ENCODE measurements around the gene DDR1.

DDR1 gene

GRCh38 chr6:30840084-30840934, 44.0 kb upstream of the DDR1 start:
- Histone ChIP-seq H3K27me3 (ENCODE audit: insufficient read depth, low read depth) (no peaks in the 10 kb centered on the region), H3K4me3 (IDR thresholded peaks at IDR 0.05; ENCODE audit: insufficient read depth, low read depth, low read length) (no peak overlapping the region), H3K79me2 (ENCODE audit: insufficient read depth, low read depth) (no peaks in the 10 kb centered on the region), H3K27ac (no peak overlapping the region), H2AFZ (ENCODE audit: low read depth) (no peak overlapping the region), H3K9ac (no peak overlapping the region), H4K20me1 (ENCODE audit: insufficient read depth) (no peaks in the 10 kb centered on the region), H3K4me2 (no peak overlapping the region), H3K4me1 (ENCODE audit: low read depth, poor library complexity, severe bottlenecking) (no peaks in the 10 kb centered on the region), H3K36me3 (ENCODE audit: insufficient read depth) (no peaks in the 10 kb centered on the region)
- TF ChIP-seq CTCF (conservative IDR thresholded peaks at IDR 0.05; ENCODE audit: low read depth, low read length), result no peak

DNA sequence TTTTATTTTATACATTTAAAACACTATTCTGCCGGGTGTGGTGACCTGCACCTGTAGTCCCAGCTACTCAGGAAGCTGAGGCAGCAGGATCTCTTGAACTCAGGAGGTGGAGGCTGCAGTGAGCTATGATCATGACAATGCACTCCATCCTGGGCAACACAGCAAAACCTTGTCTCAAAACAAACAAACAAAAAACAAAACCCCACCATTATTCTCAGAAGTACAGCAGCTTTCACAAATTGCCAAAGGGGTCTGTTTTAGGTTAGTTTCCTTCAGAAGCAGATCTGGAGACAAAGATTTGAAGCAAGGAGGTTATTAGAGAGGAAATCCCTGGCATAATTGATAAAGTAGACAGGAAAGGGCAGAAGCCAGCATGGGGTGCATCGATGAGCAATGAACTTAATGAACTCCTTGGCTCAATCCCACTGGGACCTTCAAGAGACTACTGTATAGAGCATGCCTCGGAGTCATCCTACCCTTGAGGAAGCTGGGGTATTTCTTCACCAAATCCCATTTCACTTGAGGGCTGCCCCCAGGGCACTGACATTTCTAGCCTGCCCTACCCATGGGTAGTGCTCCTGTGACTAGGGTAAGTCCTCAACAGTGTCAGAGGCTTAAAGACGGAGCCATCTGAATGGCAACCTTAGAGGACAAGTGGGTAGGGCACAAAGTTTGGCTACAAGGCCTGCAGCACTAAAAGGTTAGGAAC, 43.2 kb upstream of the DDR1 start:
- Histone ChIP-seq H3K4me1 (ENCODE audit: low read depth, poor library complexity, severe bottlenecking) (no peaks in the 10 kb centered on the region), H3K4me2 (no peak overlapping the region), H3K27ac (no peak overlapping the region), H3K36me3 (ENCODE audit: insufficient read depth) (no peaks in the 10 kb centered on the region), H3K27me3 (ENCODE audit: insufficient read depth, low read depth) (no peaks in the 10 kb centered on the region), H2AFZ (ENCODE audit: low read depth) (no peak overlapping the region), H3K9ac (no peak overlapping the region), H3K79me2 (ENCODE audit: insufficient read depth, low read depth) (no peaks in the 10 kb centered on the region), H3K4me3 (IDR thresholded peaks at IDR 0.05; ENCODE audit: insufficient read depth, low read depth, low read length) (no peak overlapping the region), H4K20me1 (ENCODE audit: insufficient read depth) (no peaks in the 10 kb centered on the region)
- TF ChIP-seq CTCF (conservative IDR thresholded peaks at IDR 0.05; ENCODE audit: low read depth, low read length), result no peak

DNA sequence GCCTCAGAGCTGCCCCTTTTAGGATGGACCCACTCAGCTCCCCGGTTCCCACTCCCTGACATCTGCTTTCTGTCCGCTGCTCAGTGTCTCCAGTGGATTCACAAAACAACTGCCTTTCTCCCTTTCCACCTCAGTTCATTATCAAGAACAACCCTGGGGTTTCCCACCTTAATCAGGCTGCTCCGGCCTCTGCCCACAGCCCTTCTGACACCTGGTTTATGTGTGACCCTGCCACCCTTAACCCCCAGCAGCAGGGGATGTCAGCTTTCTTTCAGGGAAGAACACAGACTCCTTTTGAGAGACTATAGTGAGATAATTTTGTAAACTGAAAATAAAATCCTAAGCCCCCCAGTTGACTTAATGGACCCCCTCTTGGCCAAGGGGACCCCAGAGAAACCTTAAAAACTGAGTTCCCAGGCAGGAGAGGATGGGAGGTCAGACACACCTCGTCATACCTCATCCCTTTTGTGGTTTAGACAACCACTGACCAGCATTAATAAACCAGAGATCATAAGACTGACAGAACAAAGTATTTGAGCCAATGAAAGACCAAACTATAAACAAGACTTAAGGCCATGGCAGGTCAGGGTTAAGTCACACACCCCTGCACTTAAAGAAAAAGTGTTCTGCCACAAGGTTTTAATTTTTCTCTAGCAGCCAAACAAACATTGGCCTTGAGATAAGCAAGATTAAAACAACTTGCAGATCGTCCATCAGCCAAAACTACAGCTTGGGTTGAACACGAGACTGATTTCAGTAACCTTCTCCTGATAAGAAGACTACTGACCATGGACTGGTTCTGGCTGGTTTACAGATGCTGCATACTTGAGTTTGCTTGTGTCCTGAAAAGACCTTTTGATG, 42.4 kb upstream of the DDR1 start:
- no peak for TF ChIP-seq CTCF (conservative IDR thresholded peaks at IDR 0.05; ENCODE audit: low read depth, low read length)
- H2AFZ ChIP-seq (ENCODE audit: low read depth), result no peak overlapping the region
- H3K4me2 ChIP-seq, result no peak overlapping the region
- H3K9ac ChIP-seq, result no peak overlapping the region
- no peak overlapping the region for H3K4me3 ChIP-seq (IDR thresholded peaks at IDR 0.05; ENCODE audit: insufficient read depth, low read depth, low read length)
- no peaks in the 10 kb centered on the region for H3K36me3 ChIP-seq (ENCODE audit: insufficient read depth)
- H3K27me3 ChIP-seq (ENCODE audit: insufficient read depth, low read depth), result no peaks in the 10 kb centered on the region
- no peaks in the 10 kb centered on the region for H4K20me1 ChIP-seq (ENCODE audit: insufficient read depth)
- H3K27ac ChIP-seq, result no peak overlapping the region
- H3K4me1 ChIP-seq (ENCODE audit: low read depth, poor library complexity, severe bottlenecking), result no peaks in the 10 kb centered on the region
- no peaks in the 10 kb centered on the region for H3K79me2 ChIP-seq (ENCODE audit: insufficient read depth, low read depth)

- H3K4me3 ChIP-seq (IDR thresholded peaks at IDR 0.05; ENCODE audit: insufficient read depth, low read depth, low read length), result no peak overlapping the region
- no peak overlapping the region for H3K9ac ChIP-seq
- H3K36me3 ChIP-seq (ENCODE audit: insufficient read depth), result no peaks in the 10 kb centered on the region
- no peaks in the 10 kb centered on the region for H4K20me1 ChIP-seq (ENCODE audit: insufficient read depth)
- H3K27me3 ChIP-seq (ENCODE audit: insufficient read depth, low read depth), result no peaks in the 10 kb centered on the region
- no peaks in the 10 kb centered on the region for H3K79me2 ChIP-seq (ENCODE audit: insufficient read depth, low read depth)
- no peak for TF ChIP-seq CTCF (conservative IDR thresholded peaks at IDR 0.05; ENCODE audit: low read depth, low read length)
- H3K4me1 ChIP-seq (ENCODE audit: low read depth, poor library complexity, severe bottlenecking), result no peaks in the 10 kb centered on the region
- no peak overlapping the region for H3K4me2 ChIP-seq
- no peak overlapping the region for H2AFZ ChIP-seq (ENCODE audit: low read depth)
- H3K27ac ChIP-seq, result no peak overlapping the region
Measured at GRCh38 chr6:30842754-30843610, 41.3 kb upstream of the DDR1 start.
